ENCODE measurements around the gene PTPRG. TPM values are rescaled to one million over a fixed set of nuclear protein-coding genes. Genes with fewer than 3 reads are reported as not detected.

Gene PTPRG
- total RNA-seq, 1 experiment from 2014 or later = 0.74 TPM

- H3K4me3 ChIP-seq (ENCODE audit: low read depth in 2 of 2, low read length in 2 of 2) = no peak overlapping the region
- no peak for TF ChIP-seq SIN3A (IDR thresholded peaks at IDR 0.05; ENCODE audit: borderline replicate concordance, insufficient read depth, low read depth, low read length)
- TF ChIP-seq POLR2AphosphoS5 (IDR thresholded peaks at IDR 0.05; ENCODE audit: low read depth, low read length) = no peak
- TF ChIP-seq, protein P1, sequence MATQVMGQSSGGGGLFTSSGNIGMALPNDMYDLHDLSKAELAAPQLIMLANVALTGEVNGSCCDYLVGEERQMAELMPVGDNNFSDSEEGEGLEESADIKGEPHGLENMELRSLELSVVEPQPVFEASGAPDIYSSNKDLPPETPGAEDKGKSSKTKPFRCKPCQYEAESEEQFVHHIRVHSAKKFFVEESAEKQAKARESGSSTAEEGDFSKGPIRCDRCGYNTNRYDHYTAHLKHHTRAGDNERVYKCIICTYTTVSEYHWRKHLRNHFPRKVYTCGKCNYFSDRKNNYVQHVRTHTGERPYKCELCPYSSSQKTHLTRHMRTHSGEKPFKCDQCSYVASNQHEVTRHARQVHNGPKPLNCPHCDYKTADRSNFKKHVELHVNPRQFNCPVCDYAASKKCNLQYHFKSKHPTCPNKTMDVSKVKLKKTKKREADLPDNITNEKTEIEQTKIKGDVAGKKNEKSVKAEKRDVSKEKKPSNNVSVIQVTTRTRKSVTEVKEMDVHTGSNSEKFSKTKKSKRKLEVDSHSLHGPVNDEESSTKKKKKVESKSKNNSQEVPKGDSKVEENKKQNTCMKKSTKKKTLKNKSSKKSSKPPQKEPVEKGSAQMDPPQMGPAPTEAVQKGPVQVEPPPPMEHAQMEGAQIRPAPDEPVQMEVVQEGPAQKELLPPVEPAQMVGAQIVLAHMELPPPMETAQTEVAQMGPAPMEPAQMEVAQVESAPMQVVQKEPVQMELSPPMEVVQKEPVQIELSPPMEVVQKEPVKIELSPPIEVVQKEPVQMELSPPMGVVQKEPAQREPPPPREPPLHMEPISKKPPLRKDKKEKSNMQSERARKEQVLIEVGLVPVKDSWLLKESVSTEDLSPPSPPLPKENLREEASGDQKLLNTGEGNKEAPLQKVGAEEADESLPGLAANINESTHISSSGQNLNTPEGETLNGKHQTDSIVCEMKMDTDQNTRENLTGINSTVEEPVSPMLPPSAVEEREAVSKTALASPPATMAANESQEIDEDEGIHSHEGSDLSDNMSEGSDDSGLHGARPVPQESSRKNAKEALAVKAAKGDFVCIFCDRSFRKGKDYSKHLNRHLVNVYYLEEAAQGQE (IDR thresholded peaks at IDR 0.05; ENCODE audit: insufficient read depth in 1 of 2, low read depth in 2 of 2, low read length in 1 of 2) = no peak
- TF ChIP-seq, protein P2, sequence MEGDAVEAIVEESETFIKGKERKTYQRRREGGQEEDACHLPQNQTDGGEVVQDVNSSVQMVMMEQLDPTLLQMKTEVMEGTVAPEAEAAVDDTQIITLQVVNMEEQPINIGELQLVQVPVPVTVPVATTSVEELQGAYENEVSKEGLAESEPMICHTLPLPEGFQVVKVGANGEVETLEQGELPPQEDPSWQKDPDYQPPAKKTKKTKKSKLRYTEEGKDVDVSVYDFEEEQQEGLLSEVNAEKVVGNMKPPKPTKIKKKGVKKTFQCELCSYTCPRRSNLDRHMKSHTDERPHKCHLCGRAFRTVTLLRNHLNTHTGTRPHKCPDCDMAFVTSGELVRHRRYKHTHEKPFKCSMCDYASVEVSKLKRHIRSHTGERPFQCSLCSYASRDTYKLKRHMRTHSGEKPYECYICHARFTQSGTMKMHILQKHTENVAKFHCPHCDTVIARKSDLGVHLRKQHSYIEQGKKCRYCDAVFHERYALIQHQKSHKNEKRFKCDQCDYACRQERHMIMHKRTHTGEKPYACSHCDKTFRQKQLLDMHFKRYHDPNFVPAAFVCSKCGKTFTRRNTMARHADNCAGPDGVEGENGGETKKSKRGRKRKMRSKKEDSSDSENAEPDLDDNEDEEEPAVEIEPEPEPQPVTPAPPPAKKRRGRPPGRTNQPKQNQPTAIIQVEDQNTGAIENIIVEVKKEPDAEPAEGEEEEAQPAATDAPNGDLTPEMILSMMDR (IDR thresholded peaks at IDR 0.05) = no peak
- TF ChIP-seq TCF7L2 (IDR thresholded peaks at IDR 0.05; ENCODE audit: low read depth, low read length) = no peak
- H3K27me3 ChIP-seq (ENCODE audit: control insufficient read depth, insufficient read depth, low read length) = no peaks in the 10 kb centered on the region
- intact Hi-C loops (cut with micrococcal nuclease; ENCODE audit: unreplicated experiment) = no loop called here
- BruUV-seq (replicated peaks) = no TSS peak
- H3K36me3 ChIP-seq (ENCODE audit: control insufficient read depth, insufficient read depth, low read length) = no peaks in the 10 kb centered on the region
- H3K9me3 ChIP-seq (ENCODE audit: control insufficient read depth, insufficient read depth, low read depth, low read length) = no peaks in the 10 kb centered on the region
- no peaks in the 10 kb centered on the region for H3K4me1 ChIP-seq (ENCODE audit: control insufficient read depth, insufficient read depth, low read length)
- in situ Hi-C loops (cut with HindIII; ENCODE audit: low pct_unique_long_range_greater_than_20kb, low sequenced_read_pairs) = no loop called here
- ATAC-seq (no peak), DNase-seq (ENCODE audit: low read depth, low spot score) (no peak)
- CTCF ChIA-PET = no interaction called here
- POLR2A ChIA-PET = no interaction called here
- H3K27ac ChIP-seq (ENCODE audit: low read length) = no peak overlapping the region
Measured at GRCh38 chr3:61579685-61580084, 18.3 kb downstream of the PTPRG start.

DNA sequence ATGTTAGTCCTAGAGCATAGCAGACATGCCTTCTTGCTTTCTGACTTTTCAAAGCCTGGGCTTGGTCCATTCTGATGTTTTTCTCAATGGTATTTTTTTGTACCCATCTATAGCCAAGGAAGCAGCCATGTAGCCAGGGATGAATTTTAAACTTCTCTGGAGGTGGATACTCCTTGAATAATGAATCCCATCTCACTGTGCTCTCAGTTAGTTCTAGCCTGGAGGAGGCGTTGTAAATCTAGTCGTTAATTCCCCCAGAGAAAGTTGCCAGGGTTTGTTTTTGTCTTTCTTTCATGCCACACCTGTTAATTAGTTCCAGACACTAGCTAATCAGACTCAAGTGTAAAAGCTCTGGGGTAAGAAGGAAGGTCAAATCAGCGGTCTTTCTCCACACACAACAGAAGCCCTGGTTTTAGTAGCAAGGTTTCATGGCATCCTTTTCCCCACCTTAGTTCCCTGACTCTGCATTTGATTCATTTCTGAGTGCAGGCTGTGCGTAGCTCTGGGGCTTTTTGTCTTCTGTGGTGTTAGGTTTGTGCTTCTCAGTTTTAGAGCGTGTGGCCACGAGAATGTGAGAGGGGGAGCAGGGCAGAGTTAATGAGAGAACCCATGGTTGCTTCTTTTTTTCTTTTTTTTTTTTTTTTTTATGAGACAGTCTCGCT lies 19.7 kb downstream of the PTPRG start:
- no peaks in the 10 kb centered on the region for H3K4me1 ChIP-seq (ENCODE audit: control insufficient read depth, insufficient read depth, low read length)
- H3K9me3 ChIP-seq (ENCODE audit: control insufficient read depth, insufficient read depth, low read depth, low read length) = no peaks in the 10 kb centered on the region
- POLR2A ChIA-PET = no interaction called here
- intact Hi-C loops (cut with micrococcal nuclease; ENCODE audit: unreplicated experiment) (no loop called here), in situ Hi-C loops (cut with HindIII; ENCODE audit: low pct_unique_long_range_greater_than_20kb, low sequenced_read_pairs) (no loop called here)
- no peak overlapping the region for H3K4me3 ChIP-seq (ENCODE audit: low read depth in 2 of 2, low read length in 2 of 2)
- no peaks in the 10 kb centered on the region for H3K36me3 ChIP-seq (ENCODE audit: control insufficient read depth, insufficient read depth, low read length)
- no peak for DNase-seq (ENCODE audit: low read depth, low spot score)
- CTCF ChIA-PET = no interaction called here
- BruUV-seq (replicated peaks) = no TSS peak
- TF ChIP-seq, protein P2 (IDR thresholded peaks at IDR 0.05) = no peak
- no peak for TF ChIP-seq TCF7L2 (IDR thresholded peaks at IDR 0.05; ENCODE audit: low read depth, low read length)
- no peak for TF ChIP-seq SIN3A (IDR thresholded peaks at IDR 0.05; ENCODE audit: borderline replicate concordance, insufficient read depth, low read depth, low read length)
- TF ChIP-seq, protein P1 (IDR thresholded peaks at IDR 0.05; ENCODE audit: insufficient read depth in 1 of 2, low read depth in 2 of 2, low read length in 1 of 2) = no peak
- no peak for TF ChIP-seq POLR2AphosphoS5 (IDR thresholded peaks at IDR 0.05; ENCODE audit: low read depth, low read length)
- ATAC-seq = no peak
- H3K27me3 ChIP-seq (ENCODE audit: control insufficient read depth, insufficient read depth, low read length) = no peaks in the 10 kb centered on the region
- no peak overlapping the region for H3K27ac ChIP-seq (ENCODE audit: low read length)

All from Panc1 (cell line).